GM12878 (cell line): ENCODE measurements around the gene TGIF2. TPM values are rescaled to one million over a fixed set of nuclear protein-coding genes. Genes with fewer than 3 reads are reported as not detected.

ENCODE experiments used
- ATAC-seq: fragments of 200-7000 bp; cut with Tn5 transposase; 3 replicates; pipeline ENCODE4 v1.9.1; 2020; ENCODE audit warnings: mild to moderate bottlenecking, moderate library complexity
- BruUV-seq: library from RNA; stranded (reverse); fragments of 400-500 nt; replicated peaks from 2 replicates; lab custom pipeline; 2021; lab: Mats Ljungman, UMichigan
- CTCF ChIA-PET: fragments of 300-600 bp; sonication (Branson Sonifier 250); formaldehyde crosslinking; extraction: SDS; loops from one replicate; lab custom pipeline; 2021; ENCODE audit warnings: inconsistent platforms; lab: Yijun Ruan, JAX
- POLR2A ChIA-PET: fragments of 350-600 bp; formaldehyde crosslinking; extraction: SDS; loops from one replicate; lab custom pipeline; 2021; ENCODE audit warnings: inconsistent platforms; lab: Charles Lee
- RAD21 ChIA-PET: fragments of 300-600 bp; sonication (Branson Sonifier 250); formaldehyde crosslinking; loops from one replicate; lab custom pipeline; 2023; ENCODE audit warnings: antibody characterized with exemption; ENCODE audit not compliant: unreplicated experiment; lab: Charles Lee
- SMC1A ChIA-PET: fragments of 300-600 bp; sonication (Branson Sonifier 250); formaldehyde crosslinking; loops from one replicate; lab custom pipeline; 2023; ENCODE audit not compliant: unreplicated experiment, uncharacterized antibody; lab: Charles Lee
- DNase-seq: peaks from one replicate; pipeline ENCODE4 v3.0.0-alpha.2; 2011; ENCODE audit warnings: low read depth, low spot score
- FAIRE-seq: peaks from 3 replicates; lab custom pipeline; 2011; peaks lifted over from hg19 to GRCh38; lab: Jason Lieb, UNC
- H2AFZ ChIP-seq: 2 replicates; pipeline ENCODE4 v1.6.0; 2011; ENCODE audit warnings: low read depth, low read length, control low read depth; ENCODE audit not compliant: control insufficient read depth
- H3K27ac ChIP-seq: 2 replicates; pipeline ENCODE4 v1.5.1; 2011; ENCODE audit warnings: control low read depth; ENCODE audit not compliant: control insufficient read depth, insufficient read depth
- H3K27me3 ChIP-seq, 2 experiments: replicated peaks in 1 of 2; 2 replicates each; pipeline versions ENCODE4 v1.6.0 to v1.6.1; 2011; ENCODE audit warnings: low read length in 1 of 2; ENCODE audit not compliant: control insufficient read depth in 2 of 2, insufficient read depth in 2 of 2
- H3K36me3 ChIP-seq, 2 experiments: 2 replicates each; pipeline ENCODE4 v1.5.1; 2011; ENCODE audit warnings: low read length in 1 of 2; ENCODE audit not compliant: control insufficient read depth in 2 of 2, insufficient read depth in 2 of 2
- H3K4me1 ChIP-seq: 2 replicates; pipeline ENCODE4 v1.6.1; 2011; ENCODE audit warnings: mild to moderate bottlenecking, low read length, moderate library complexity, mixed read lengths; ENCODE audit not compliant: control insufficient read depth, insufficient read depth
- H3K4me2 ChIP-seq: 2 replicates; pipeline ENCODE4 v1.6.0; 2011; ENCODE audit warnings: control low read depth; ENCODE audit not compliant: control insufficient read depth, insufficient read depth
- H3K4me3 ChIP-seq: fragments of 200-600 bp; sonication (generic); 2 replicates; pipeline ENCODE4 v1.5.1; 2016
- H3K79me2 ChIP-seq: 2 replicates; pipeline ENCODE4 v1.6.0; 2011; ENCODE audit warnings: low read length; ENCODE audit not compliant: control insufficient read depth, insufficient read depth
- H3K9ac ChIP-seq: 2 replicates; pipeline ENCODE4 v1.8.0; 2011; ENCODE audit warnings: low read length, control low read depth, mixed read lengths; ENCODE audit not compliant: control insufficient read depth, insufficient read depth
- H3K9me3 ChIP-seq: replicated peaks from 3 replicates; pipeline ENCODE4 v1.5.1; 2011; ENCODE audit warnings: mild to moderate bottlenecking, low read length; ENCODE audit not compliant: control insufficient read depth, insufficient read depth
- H4K20me1 ChIP-seq: 2 replicates; pipeline ENCODE4 v1.6.0; 2011; ENCODE audit not compliant: control insufficient read depth, insufficient read depth
- EP300 ChIP-seq, 2 experiments: fragments of 150-350 bp in 1 of 2; IDR thresholded peaks; 2 replicates each; pipeline ENCODE4 v1.6.1; 2011 to 2012; ENCODE audit warnings: low read depth in 2 of 2, low read length in 2 of 2, borderline replicate concordance in 1 of 2, improper control_type of control experiment in 1 of 2, inconsistent platforms in 1 of 2; ENCODE audit not compliant: control insufficient read depth in 1 of 2
- ETV6 ChIP-seq, 2 experiments: fragments of 450-650 bp in 1 of 2; IDR thresholded peaks in 1 of 2; conservative IDR thresholded peaks in 1 of 2; 2 replicates each; pipeline ENCODE4 v1.6.1; 2014; ENCODE audit warnings: antibody characterized with exemption in 1 of 2, borderline replicate concordance in 1 of 2, low read depth in 1 of 2, mild to moderate bottlenecking in 1 of 2, moderate library complexity in 1 of 2
- GATAD2B ChIP-seq: fragments of 450-650 bp; conservative IDR thresholded peaks from 2 replicates; pipeline ENCODE4 v1.6.1; 2017; ENCODE audit warnings: low read depth, mild to moderate bottlenecking, moderate library complexity
- JUND ChIP-seq: IDR thresholded peaks from 2 replicates; pipeline ENCODE4 v1.6.1; 2012; ENCODE audit warnings: low read depth, mild to moderate bottlenecking, low read length, improper control_type of control experiment, moderate library complexity
- LARP7 ChIP-seq: fragments of 450-650 bp; IDR thresholded peaks from 2 replicates; pipeline ENCODE4 v1.6.1; 2017; ENCODE audit warnings: mild to moderate bottlenecking
- MYC ChIP-seq: IDR thresholded peaks from 2 replicates; pipeline ENCODE4 v1.6.1; 2011; ENCODE audit warnings: mild to moderate bottlenecking, low read length, moderate library complexity, inconsistent platforms; ENCODE audit not compliant: insufficient read depth, insufficient replicate concordance, insufficient read length, severe bottlenecking
- PBX3 ChIP-seq: IDR thresholded peaks from 2 replicates; pipeline ENCODE4 v1.6.1; 2011; ENCODE audit warnings: mild to moderate bottlenecking, low read depth, low read length, moderate library complexity; ENCODE audit not compliant: insufficient replicate concordance
- POLR2AphosphoS2 ChIP-seq: IDR thresholded peaks from 2 replicates; pipeline ENCODE4 v1.6.1; 2011; ENCODE audit warnings: low read depth, mild to moderate bottlenecking, low read length, improper control_type of control experiment, moderate library complexity
- RB1 ChIP-seq: fragments of 450-650 bp; formaldehyde crosslinking; IDR thresholded peaks from 2 replicates; pipeline ENCODE4 v1.6.1; 2017; ENCODE audit warnings: mild to moderate bottlenecking, borderline replicate concordance
- TCF3 ChIP-seq: IDR thresholded peaks from 2 replicates; pipeline ENCODE4 v1.6.1; 2012; ENCODE audit warnings: low read depth, mild to moderate bottlenecking, low read length, borderline replicate concordance; ENCODE audit not compliant: insufficient read depth
- YY1 ChIP-seq: IDR thresholded peaks from 2 replicates; pipeline ENCODE4 v1.6.1; 2011; ENCODE audit warnings: low read depth, mild to moderate bottlenecking, low read length
- ZNF384 ChIP-seq: IDR thresholded peaks from 2 replicates; pipeline ENCODE4 v1.6.1; 2012; ENCODE audit warnings: low read depth, mild to moderate bottlenecking, low read length, improper control_type of control experiment, borderline replicate concordance
- WGBS: methylation state at CpG from one replicate; pipeline ENCODE4 v1.1.6; 2016; ENCODE audit warnings: low lambda C conversion rate; ENCODE audit not compliant: insufficient replicate concordance, insufficient coverage; ENCODE audit errors: missing lambda C conversion rate; 5-methylcytosine and 5-hydroxymethylcytosine counted together
- in situ Hi-C: fragments of 300-500 bp; cut with MboI; formaldehyde crosslinking; loops from 9 replicates; pipeline ENCODE4 v1.14.3; 2018; ENCODE audit warnings: mixed read lengths
- intact Hi-C: fragments of 100-400 bp; cut with micrococcal nuclease; formaldehyde crosslinking; loops from one replicate; pipeline ENCODE4 v1.14.2; 2022; ENCODE audit not compliant: unreplicated experiment
- polyA plus RNA-seq, 11 experiments: library from polyadenylated mRNA; depleted of rRNA in 4 of 11; unstranded in 6 of 11; stranded (reverse) in 5 of 11; fragments of >200 nt; fragmentation: Nextera tagmentation in 4 of 11; fragmentation: Illumina TruSeq in 1 of 11; extraction: Ambion mirVana in 4 of 11; extraction: Trizol in 1 of 11; gene quantifications; 1 replicate in 1 of 11; 2 replicates in 10 of 11; pipeline versions ENCODE4 v1.2.1 to v1.2.3, GENCODE V29; 2011 to 2016; ENCODE audit warnings: inconsistent platforms in 2 of 11, missing spikeins in 2 of 11, low read depth in 1 of 11
- total RNA-seq, 4 experiments: library from RNA; depleted of rRNA in 3 of 4; stranded (reverse); fragments of >200 nt in 3 of 4; fragmentation: Illumina TruSeq in 1 of 4; extraction: Trizol in 1 of 4; gene quantifications; 2 replicates each; pipeline versions ENCODE4 v1.2.1 to v1.2.3, GENCODE V29; 2013 to 2021
- TF ChIP-seq, protein P1 (sequence below): fragments of 450-650 bp; IDR thresholded peaks from 2 replicates; pipeline ENCODE4 v1.6.1; 2017; ENCODE audit warnings: mild to moderate bottlenecking
- TF ChIP-seq, protein P2 (sequence below): fragments of 450-650 bp; IDR thresholded peaks from 2 replicates; pipeline ENCODE4 v1.6.1; 2017; ENCODE audit warnings: mild to moderate bottlenecking, low read depth, inconsistent platforms; ENCODE audit not compliant: poor library complexity, severe bottlenecking
- TF ChIP-seq, protein P3 (sequence below): IDR thresholded peaks from 2 replicates; pipeline ENCODE4 v1.6.1; 2011; ENCODE audit warnings: borderline replicate concordance, low read depth, mild to moderate bottlenecking, moderate library complexity, mixed read lengths, low read length; ENCODE audit not compliant: insufficient read depth; ENCODE audit errors: extremely low read length

Gene TGIF2
- total and polyA plus RNA-seq, 10 of the 15 experiments (the other 5 are each of a cell fraction or from before 2014, with no cell fraction given) = 13.1 to 47.1 (median 36.6) TPM

DNA sequence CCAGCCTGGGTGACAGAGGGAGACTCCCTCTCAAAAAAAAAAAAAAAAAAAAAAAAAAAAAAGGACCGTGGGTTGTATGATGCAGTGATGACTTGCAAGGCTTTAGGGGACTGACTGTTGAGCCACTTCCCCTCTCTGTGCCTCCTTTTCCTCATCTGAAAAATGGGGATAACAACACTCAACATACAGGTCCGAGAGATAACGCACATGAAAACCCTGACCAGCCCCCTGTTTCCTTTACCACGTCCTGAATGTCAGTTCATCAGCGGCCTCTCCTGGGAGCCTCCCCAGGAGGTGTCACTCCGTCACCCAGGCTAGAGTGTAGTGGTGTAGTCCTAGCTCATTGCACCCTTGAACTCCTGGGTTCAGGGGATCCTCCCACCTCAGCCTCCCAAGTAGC, 68.7 kb downstream of the TGIF2 start:
- H3K9ac ChIP-seq = no peak overlapping the region
- DNase-seq (no peak), ATAC-seq (no peak), FAIRE-seq (no peak)
- ChIA-PET POLR2A (no interaction called here), RAD21 (interaction anchor here (0.6 kb wide), 1 partner anchor 111 kb away, joined by 3 read pairs; no protein-coding TSS in a partner anchor), CTCF (interaction anchor here (0.6 kb wide), 1 partner anchor 170 kb away, joined by 3 read pairs; no protein-coding TSS in a partner anchor), SMC1A (no interaction called here)
- 27% methylated on average over 6 of the region's 6 CpGs for WGBS
- no peak overlapping the region for H3K4me2 ChIP-seq
- peaks cover 16% of the 10 kb centered on the region for H3K4me1 ChIP-seq
- intact Hi-C loops (no loop called here), in situ Hi-C loops (no loop called here)
- H3K79me2 ChIP-seq = no peaks in the 10 kb centered on the region
- no peaks in the 10 kb centered on the region for H3K9me3 ChIP-seq
- H2AFZ ChIP-seq = no peak overlapping the region
- no peaks in the 10 kb centered on the region for H3K27me3 ChIP-seq
- H3K36me3 ChIP-seq = no peaks in the 10 kb centered on the region
- no TSS peak for BruUV-seq
- no peaks in the 10 kb centered on the region for H4K20me1 ChIP-seq
- no peak overlapping the region for H3K27ac ChIP-seq
- H3K4me3 ChIP-seq = no peak overlapping the region
- no peak for TF ChIP-seq TCF3
- TF ChIP-seq, protein P1, sequence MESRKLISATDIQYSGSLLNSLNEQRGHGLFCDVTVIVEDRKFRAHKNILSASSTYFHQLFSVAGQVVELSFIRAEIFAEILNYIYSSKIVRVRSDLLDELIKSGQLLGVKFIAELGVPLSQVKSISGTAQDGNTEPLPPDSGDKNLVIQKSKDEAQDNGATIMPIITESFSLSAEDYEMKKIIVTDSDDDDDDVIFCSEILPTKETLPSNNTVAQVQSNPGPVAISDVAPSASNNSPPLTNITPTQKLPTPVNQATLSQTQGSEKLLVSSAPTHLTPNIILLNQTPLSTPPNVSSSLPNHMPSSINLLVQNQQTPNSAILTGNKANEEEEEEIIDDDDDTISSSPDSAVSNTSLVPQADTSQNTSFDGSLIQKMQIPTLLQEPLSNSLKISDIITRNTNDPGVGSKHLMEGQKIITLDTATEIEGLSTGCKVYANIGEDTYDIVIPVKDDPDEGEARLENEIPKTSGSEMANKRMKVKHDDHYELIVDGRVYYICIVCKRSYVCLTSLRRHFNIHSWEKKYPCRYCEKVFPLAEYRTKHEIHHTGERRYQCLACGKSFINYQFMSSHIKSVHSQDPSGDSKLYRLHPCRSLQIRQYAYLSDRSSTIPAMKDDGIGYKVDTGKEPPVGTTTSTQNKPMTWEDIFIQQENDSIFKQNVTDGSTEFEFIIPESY = no peak
- TF ChIP-seq EP300 (IDR thresholded peaks at IDR 0.05; ENCODE audit: borderline replicate concordance in 1 of 2, control insufficient read depth in 1 of 2, low read depth in 2 of 2, low read length in 2 of 2) = no peak
- no peak for TF ChIP-seq PBX3
- TF ChIP-seq, protein P2, sequence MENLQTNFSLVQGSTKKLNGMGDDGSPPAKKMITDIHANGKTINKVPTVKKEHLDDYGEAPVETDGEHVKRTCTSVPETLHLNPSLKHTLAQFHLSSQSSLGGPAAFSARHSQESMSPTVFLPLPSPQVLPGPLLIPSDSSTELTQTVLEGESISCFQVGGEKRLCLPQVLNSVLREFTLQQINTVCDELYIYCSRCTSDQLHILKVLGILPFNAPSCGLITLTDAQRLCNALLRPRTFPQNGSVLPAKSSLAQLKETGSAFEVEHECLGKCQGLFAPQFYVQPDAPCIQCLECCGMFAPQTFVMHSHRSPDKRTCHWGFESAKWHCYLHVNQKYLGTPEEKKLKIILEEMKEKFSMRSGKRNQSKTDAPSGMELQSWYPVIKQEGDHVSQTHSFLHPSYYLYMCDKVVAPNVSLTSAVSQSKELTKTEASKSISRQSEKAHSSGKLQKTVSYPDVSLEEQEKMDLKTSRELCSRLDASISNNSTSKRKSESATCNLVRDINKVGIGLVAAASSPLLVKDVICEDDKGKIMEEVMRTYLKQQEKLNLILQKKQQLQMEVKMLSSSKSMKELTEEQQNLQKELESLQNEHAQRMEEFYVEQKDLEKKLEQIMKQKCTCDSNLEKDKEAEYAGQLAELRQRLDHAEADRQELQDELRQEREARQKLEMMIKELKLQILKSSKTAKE = no peak
- TF ChIP-seq ETV6 (conservative IDR thresholded peaks at IDR 0.05 in 1 of 2, IDR thresholded peaks at IDR 0.05 in 1 of 2; ENCODE audit: borderline replicate concordance in 1 of 2, low read depth in 1 of 2) = no peak
- no peak for TF ChIP-seq YY1
- TF ChIP-seq, protein P3, sequence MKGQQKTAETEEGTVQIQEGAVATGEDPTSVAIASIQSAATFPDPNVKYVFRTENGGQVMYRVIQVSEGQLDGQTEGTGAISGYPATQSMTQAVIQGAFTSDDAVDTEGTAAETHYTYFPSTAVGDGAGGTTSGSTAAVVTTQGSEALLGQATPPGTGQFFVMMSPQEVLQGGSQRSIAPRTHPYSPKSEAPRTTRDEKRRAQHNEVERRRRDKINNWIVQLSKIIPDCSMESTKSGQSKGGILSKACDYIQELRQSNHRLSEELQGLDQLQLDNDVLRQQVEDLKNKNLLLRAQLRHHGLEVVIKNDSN = no peak
- no peak for TF ChIP-seq ZNF384
- no peak for TF ChIP-seq RB1
- TF ChIP-seq GATAD2B = no peak
- TF ChIP-seq JUND = no peak
- TF ChIP-seq LARP7 = no peak
- TF ChIP-seq POLR2AphosphoS2 = no peak
- TF ChIP-seq MYC = no peak
